Dermis lymphatic vessel endothelial cell (primary cell): ENCODE data around the gene MMEL1. TPM values are rescaled to one million over a fixed set of nuclear protein-coding genes. Genes with fewer than 3 reads are reported as not detected.

ENCODE experiments used
- total RNA-seq: library from RNA; depleted of rRNA; stranded (reverse); fragments of >200 nt; gene quantifications from 2 replicates; pipeline ENCODE4 v1.2.1, GENCODE V29; 2014

The MMEL1 gene
- total RNA-seq = 2.3 and 4.1 TPM in 2 replicates

GRCh38 chr1:2632561-2633361, at the start of gene MMEL1:
Gene MMEL1 (minus strand): TSS chr1:2633016. CDS start chr1:2629484, 3,532 bp downstream.

DNA sequence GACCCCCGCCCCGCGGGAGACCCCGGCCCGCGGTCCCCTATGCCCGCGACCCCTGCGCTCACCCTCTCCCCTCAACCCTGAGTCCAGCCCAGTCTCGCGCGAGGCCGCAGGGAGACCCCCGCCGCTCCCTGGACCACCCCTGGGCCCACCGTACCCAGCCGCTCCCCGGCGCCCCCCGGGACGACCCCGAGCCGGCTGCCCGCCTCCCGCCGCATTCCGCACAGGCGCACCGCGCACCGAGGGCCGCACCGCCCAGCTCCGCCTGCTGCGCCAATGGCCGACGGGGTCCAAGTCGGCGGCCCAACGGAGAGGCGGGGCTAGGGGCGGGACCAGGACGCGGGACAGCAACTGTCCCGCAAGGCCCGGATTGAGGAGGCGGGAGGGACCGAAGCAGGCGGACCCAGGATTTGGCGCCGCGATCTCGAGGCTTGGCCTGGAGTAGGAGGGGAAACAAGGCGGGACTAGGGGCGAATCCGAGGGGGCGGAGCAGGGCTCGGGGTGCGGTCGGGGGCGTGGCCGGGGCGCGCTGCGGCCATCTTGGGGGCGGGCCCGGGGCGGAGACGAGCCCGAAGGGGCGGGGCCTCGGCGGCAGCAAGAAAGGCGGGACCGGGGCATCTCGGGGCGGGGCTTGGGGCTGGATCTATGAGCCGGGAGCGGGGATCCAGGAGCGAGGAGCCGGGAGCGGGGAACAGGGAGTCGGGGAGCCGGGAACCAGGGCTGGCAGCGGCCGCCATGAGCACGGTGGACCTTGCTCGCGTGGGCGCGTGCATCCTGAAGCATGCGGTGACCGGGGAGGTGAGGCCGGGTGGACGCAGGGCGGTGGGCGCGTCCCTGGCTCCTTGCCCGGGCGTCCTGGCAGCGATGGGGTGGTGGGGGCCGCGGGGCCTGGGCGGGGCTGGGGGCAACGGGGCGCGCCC, 46.4 kb downstream of the MMEL1 start, which contains the start of gene PRXL2B:
PRXL2B (plus strand) TSS at position 624 of the 917 bp plus-strand sequence; CDS start at position 733, 109 bp downstream.

GRCh38 chr1:2556277-2556677, 76.5 kb downstream of the MMEL1 start, which contains the start of gene TNFRSF14:
Gene TNFRSF14 (plus strand): TSS chr1:2556371. CDS start chr1:2556665, 294 bp downstream.

Other genes starting within 250 kb of the MMEL1 start
- gene MORN1, start 241.5 kb downstream of the MMEL1 start, total RNA-seq = 2.9 and 5.5 TPM in 2 replicates
- gene RER1, start 241.2 kb downstream of the MMEL1 start, total RNA-seq = 41.5 and 49.7 TPM in 2 replicates
- gene PEX10, start 220.5 kb downstream of the MMEL1 start, total RNA-seq = 27.7 and 30.8 TPM in 2 replicates
- gene PLCH2, start 156.7 kb downstream of the MMEL1 start, total RNA-seq = 0.09 and 0.22 TPM in 2 replicates
- gene PANK4, start 106.4 kb downstream of the MMEL1 start, total RNA-seq = 20.9 and 23.8 TPM in 2 replicates
- gene HES5, start 102.8 kb downstream of the MMEL1 start, total RNA-seq = 0.11 TPM in 1 of 2 replicates, not detected in the other
- 76.1 and 161 TPM in 2 replicates for gene TNFRSF14, start 76.6 kb downstream of the MMEL1 start, total RNA-seq
- gene PRXL2B, start 46.2 kb downstream of the MMEL1 start, total RNA-seq = 50.8 and 84.6 TPM in 2 replicates
- gene TTC34, start 168.7 kb upstream of the MMEL1 start, total RNA-seq = 0.09 and 0.11 TPM in 2 replicates